KBM-7 (cell line): ENCODE data around the gene EIF3B.
"Not testable (repeated sequence)": the region's sequence is repeated elsewhere in the genome, so short reads cannot be mapped to it uniquely, and the experiment has no call there.

Source experiments
- DNase-seq: peaks from one replicate; pipeline ENCODE4 v3.0.0-alpha.2; 2015
- in situ Hi-C: fragments of 300-500 bp; cut with MboI; formaldehyde crosslinking; loops from 2 replicates; pipeline ENCODE4 v1.14.3; 2020; ENCODE audit warnings: low sequenced_read_pairs, low pct_unique_long_range_greater_than_20kb, mixed read lengths

The EIF3B gene

GRCh38 chr7:2354186-2354938 is at the start of gene EIF3B:
Gene EIF3B (plus strand): TSS chr7:2354827. CDS start chr7:2354922, 95 bp downstream.
- DNase-seq: peak; percentile 95
- in situ Hi-C loops: no loop called here

GRCh38 chr7:2305258-2305657 is 49.4 kb upstream of the EIF3B start:
- DNase-seq, in situ Hi-C loops: not testable (repeated sequence)

GRCh38 chr7:2306688-2307087 is 47.9 kb upstream of the EIF3B start:
- in situ Hi-C loops: no loop called here
- no peak for DNase-seq

GRCh38 chr7:2307690-2308107 is 46.9 kb upstream of the EIF3B start:
- in situ Hi-C loops: no loop called here
- peak; percentile 81 for DNase-seq

GRCh38 chr7:2309889-2310331 is 44.7 kb upstream of the EIF3B start:
- no peak for DNase-seq
- in situ Hi-C loops: no loop called here

GRCh38 chr7:2312267-2312929 is 42.2 kb upstream of the EIF3B start:
- in situ Hi-C loops: no loop called here

GRCh38 chr7:2313450-2314208 is 41.0 kb upstream of the EIF3B start:
- in situ Hi-C loops: no loop called here
- no peak for DNase-seq

More at GRCh38 chr7:2312267-2312929, 42.2 kb upstream of the EIF3B start:
- DNase-seq: no peak

GRCh38 chr7:2314209-2314955 is 40.2 kb upstream of the EIF3B start, which contains the start of gene SNX8:
Gene SNX8 (minus strand): TSS chr7:2314441. CDS start chr7:2314421, 20 bp downstream.
- peak; percentile 76 for DNase-seq
- in situ Hi-C loops: no loop called here

- in situ Hi-C loops: not testable (repeated sequence)
These were observed 39.6 kb upstream of the EIF3B start for GRCh38 chr7:2314956-2315530.

GRCh38 chr7:2315787-2316186 is 38.8 kb upstream of the EIF3B start:
- in situ Hi-C loops: no loop called here
- DNase-seq: no peak

More at GRCh38 chr7:2314956-2315530, 39.6 kb upstream of the EIF3B start:
- not testable (repeated sequence) for DNase-seq

- DNase-seq: no peak
- in situ Hi-C loops: no loop called here
These were observed 38.0 kb upstream of the EIF3B start for GRCh38 chr7:2316578-2316977.

- in situ Hi-C loops: no loop called here
- DNase-seq: no peak
These were observed 36.9 kb upstream of the EIF3B start for GRCh38 chr7:2317556-2318293.

- DNase-seq: no peak
- in situ Hi-C loops: no loop called here
These were observed 33.6 kb upstream of the EIF3B start for GRCh38 chr7:2321020-2321419.

GRCh38 chr7:2325162-2325561 is 29.5 kb upstream of the EIF3B start:
- in situ Hi-C loops: no loop called here
- DNase-seq: peak; percentile 89

GRCh38 chr7:2326951-2327350 is 27.7 kb upstream of the EIF3B start:
- DNase-seq: no peak
- in situ Hi-C loops: no loop called here

GRCh38 chr7:2330493-2330892 is 24.1 kb upstream of the EIF3B start:
- in situ Hi-C loops: no loop called here
- DNase-seq: no peak

- DNase-seq: no peak
- in situ Hi-C loops: no loop called here
These were observed 22.9 kb upstream of the EIF3B start for GRCh38 chr7:2331707-2332106.

- in situ Hi-C loops, DNase-seq: not testable (repeated sequence)
These were observed 21.9 kb upstream of the EIF3B start for GRCh38 chr7:2332606-2333231.
